ENCODE results near the gene SLC66A2. TPM values are rescaled to one million over a fixed set of nuclear protein-coding genes. Genes with fewer than 3 reads are reported as not detected.

SLC66A2 gene
- total RNA-seq, 1 donor from 2014 or later: 30.5 TPM

- H3K36me3 ChIP-seq (ENCODE audit: control insufficient read depth, insufficient read depth, low read length): no peaks in the 10 kb centered on the region
- H3K27me3 ChIP-seq (ENCODE audit: control insufficient read depth, insufficient read depth, low read length): no peaks in the 10 kb centered on the region
- no peak for DNase-seq (ENCODE audit: low read depth)
- TF ChIP-seq, protein P1, sequence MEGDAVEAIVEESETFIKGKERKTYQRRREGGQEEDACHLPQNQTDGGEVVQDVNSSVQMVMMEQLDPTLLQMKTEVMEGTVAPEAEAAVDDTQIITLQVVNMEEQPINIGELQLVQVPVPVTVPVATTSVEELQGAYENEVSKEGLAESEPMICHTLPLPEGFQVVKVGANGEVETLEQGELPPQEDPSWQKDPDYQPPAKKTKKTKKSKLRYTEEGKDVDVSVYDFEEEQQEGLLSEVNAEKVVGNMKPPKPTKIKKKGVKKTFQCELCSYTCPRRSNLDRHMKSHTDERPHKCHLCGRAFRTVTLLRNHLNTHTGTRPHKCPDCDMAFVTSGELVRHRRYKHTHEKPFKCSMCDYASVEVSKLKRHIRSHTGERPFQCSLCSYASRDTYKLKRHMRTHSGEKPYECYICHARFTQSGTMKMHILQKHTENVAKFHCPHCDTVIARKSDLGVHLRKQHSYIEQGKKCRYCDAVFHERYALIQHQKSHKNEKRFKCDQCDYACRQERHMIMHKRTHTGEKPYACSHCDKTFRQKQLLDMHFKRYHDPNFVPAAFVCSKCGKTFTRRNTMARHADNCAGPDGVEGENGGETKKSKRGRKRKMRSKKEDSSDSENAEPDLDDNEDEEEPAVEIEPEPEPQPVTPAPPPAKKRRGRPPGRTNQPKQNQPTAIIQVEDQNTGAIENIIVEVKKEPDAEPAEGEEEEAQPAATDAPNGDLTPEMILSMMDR (IDR thresholded peaks at IDR 0.05; ENCODE audit: insufficient read depth, low read length, poor library complexity, severe bottlenecking): no peak
- H3K4me3 ChIP-seq (ENCODE audit: low read depth, low read length): no peak overlapping the region
Measured at GRCh38 chr18:79928563-79928960, 22.9 kb downstream of the SLC66A2 start.

DNA sequence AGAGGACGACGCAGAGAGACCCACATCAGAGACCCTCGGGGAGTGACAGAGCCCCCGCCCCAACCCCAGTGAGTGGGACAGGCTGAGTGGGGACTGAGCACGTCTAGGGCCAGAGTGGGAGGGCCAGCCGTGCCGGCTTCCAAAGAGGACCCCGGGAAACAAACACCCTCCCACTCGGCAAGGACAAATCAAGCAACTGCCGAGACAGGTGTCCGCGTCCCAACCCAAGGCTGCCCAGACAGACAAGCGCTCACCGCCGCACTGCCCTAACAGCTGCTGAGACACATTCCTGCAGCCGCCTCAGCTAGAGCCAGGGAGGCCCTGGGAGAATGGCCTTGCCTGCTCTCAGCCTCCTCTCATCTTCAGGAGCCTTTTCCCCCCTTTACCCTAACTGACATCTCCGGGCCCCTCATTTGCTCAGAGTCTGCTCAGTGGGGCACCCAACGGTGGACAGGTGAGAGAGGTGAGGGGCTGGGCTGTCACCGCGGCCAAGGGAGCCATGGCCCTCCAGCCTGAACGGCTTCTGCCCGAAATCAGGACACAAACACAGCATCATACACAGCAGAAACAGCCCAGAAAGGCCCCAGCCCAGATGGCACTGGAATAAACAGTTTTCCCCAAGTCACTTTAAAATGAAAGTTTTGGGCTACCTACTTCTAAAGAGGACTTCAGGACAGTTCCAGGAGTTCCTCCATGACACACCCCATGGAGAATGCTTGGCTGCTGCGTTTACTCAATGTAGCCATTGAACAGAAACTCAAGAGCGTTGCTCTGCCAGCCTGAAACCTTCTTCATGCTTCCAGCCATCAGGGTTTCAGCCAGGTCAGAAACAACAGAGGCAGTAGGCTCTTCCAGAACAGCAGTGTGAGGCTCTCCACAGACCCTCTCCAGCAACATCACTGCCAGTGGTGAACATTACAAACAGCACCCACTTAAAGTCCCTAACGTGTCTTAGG is 23.6 kb downstream of the SLC66A2 start:
- H3K36me3 ChIP-seq (ENCODE audit: control insufficient read depth, insufficient read depth, low read length): no peaks in the 10 kb centered on the region
- DNase-seq (ENCODE audit: low read depth): no peak
- H3K27me3 ChIP-seq (ENCODE audit: control insufficient read depth, insufficient read depth, low read length): no peaks in the 10 kb centered on the region
- no peak overlapping the region for H3K4me3 ChIP-seq (ENCODE audit: low read depth, low read length)
- TF ChIP-seq, protein P1 (IDR thresholded peaks at IDR 0.05; ENCODE audit: insufficient read depth, low read length, poor library complexity, severe bottlenecking): no peak

- Histone ChIP-seq H3K4me3 (ENCODE audit: low read depth, low read length) (no peak overlapping the region), H3K36me3 (ENCODE audit: control insufficient read depth, insufficient read depth, low read length) (no peaks in the 10 kb centered on the region), H3K27me3 (ENCODE audit: control insufficient read depth, insufficient read depth, low read length) (no peaks in the 10 kb centered on the region)
- TF ChIP-seq, protein P1 (IDR thresholded peaks at IDR 0.05; ENCODE audit: insufficient read depth, low read length, poor library complexity, severe bottlenecking): no peak
- no peak for DNase-seq (ENCODE audit: low read depth)
Measured at GRCh38 chr18:79926715-79927606, 24.5 kb downstream of the SLC66A2 start.

- H3K4me3 ChIP-seq (ENCODE audit: low read depth, low read length): no peak overlapping the region
- no peaks in the 10 kb centered on the region for H3K27me3 ChIP-seq (ENCODE audit: control insufficient read depth, insufficient read depth, low read length)
- H3K36me3 ChIP-seq (ENCODE audit: control insufficient read depth, insufficient read depth, low read length): no peaks in the 10 kb centered on the region
- TF ChIP-seq, protein P1 (IDR thresholded peaks at IDR 0.05; ENCODE audit: insufficient read depth, low read length, poor library complexity, severe bottlenecking): no peak
- no peak for DNase-seq (ENCODE audit: low read depth)
Measured at GRCh38 chr18:79926306-79926705, 25.1 kb downstream of the SLC66A2 start.

DNA sequence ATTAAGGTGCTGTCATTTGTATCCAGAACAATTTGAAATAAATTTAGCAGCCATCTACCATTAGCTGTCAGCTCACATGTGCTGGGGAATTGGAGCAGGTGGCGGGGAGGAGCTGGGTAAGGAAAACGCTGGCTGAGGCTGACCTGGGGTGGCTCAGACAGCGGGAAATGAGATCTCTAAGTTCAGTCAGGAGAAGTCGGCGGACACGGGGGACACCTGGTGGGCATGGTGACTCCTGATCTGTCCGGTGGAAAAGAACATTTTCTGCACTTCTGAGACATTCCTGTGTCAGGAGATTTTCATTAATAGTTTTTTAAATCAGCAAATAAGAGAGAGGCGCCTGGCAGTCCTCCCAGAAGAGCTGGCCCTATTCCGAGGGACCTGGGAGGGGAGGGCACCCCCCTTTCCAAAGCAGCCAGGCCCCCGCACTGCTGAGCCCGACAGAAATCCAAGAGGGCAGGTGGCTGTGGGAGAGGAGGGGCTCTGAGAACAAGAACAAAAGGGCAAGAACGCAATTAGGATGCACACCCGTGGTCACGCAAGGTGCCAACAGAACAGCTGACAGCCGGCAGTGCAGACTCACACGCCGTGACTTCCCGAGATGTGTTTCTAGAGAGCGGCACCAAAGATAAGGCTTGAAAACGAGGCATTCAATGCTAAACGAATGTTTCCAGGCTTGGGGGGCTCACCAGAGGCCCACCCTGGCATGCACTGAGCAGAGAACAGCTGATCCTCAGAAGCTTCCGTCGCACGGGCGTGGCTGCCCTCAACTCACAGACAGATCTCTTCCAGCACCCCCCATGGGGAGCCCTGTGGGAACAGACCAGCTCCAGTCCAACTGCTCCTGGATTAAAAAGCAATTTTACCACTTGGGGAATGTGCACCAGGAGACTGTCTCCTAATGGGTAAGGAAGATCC is 26.4 kb downstream of the SLC66A2 start:
- no peak overlapping the region for H3K4me3 ChIP-seq (ENCODE audit: low read depth, low read length)
- H3K27me3 ChIP-seq (ENCODE audit: control insufficient read depth, insufficient read depth, low read length): no peaks in the 10 kb centered on the region
- no peak for DNase-seq (ENCODE audit: low read depth)
- TF ChIP-seq, protein P1 (IDR thresholded peaks at IDR 0.05; ENCODE audit: insufficient read depth, low read length, poor library complexity, severe bottlenecking): no peak
- no peaks in the 10 kb centered on the region for H3K36me3 ChIP-seq (ENCODE audit: control insufficient read depth, insufficient read depth, low read length)
